A549 treated with AZD2906 at 1 μM for 4 hours (cell line): ENCODE data around the gene CLCN1. TPM values are rescaled to one million over a fixed set of nuclear protein-coding genes. Genes with fewer than 3 reads are reported as not detected.

ENCODE experiments used
- total RNA-seq: library from RNA; stranded (reverse); fragments of 200-300 nt; extraction: Qiagen RNA extraction; gene quantifications from 5 replicates; pipeline ENCODE4 v1.2.3, GENCODE V29; 2022

Gene CLCN1
- total RNA-seq: 0.02 to 0.08 TPM (median 0.03 TPM) in 4 of 5 replicates, not detected in the other

DNA sequence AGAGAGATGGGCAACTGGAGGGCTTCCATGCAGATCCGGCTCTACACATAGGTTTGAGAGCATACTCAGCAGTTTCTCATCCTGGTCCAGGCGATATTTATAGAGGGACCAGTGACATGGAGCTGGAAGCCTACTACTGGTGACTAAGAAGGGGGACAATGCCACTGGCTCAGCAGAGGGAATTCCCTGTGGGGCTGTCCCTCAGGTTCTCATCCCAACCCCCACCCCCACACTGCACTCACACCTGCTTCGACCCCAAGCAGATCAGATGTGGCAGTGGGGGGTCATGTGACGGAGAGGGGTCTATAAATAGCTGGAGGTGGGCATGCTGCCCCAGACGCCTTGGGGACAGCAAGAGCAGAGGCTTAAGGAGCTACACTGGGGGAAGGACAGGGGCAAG is at the start of gene CLCN1:
CLCN1 (plus strand) TSS at position 336 of the 400 bp plus-strand sequence. CDS start 102 bp downstream, outside the sequence.

DNA sequence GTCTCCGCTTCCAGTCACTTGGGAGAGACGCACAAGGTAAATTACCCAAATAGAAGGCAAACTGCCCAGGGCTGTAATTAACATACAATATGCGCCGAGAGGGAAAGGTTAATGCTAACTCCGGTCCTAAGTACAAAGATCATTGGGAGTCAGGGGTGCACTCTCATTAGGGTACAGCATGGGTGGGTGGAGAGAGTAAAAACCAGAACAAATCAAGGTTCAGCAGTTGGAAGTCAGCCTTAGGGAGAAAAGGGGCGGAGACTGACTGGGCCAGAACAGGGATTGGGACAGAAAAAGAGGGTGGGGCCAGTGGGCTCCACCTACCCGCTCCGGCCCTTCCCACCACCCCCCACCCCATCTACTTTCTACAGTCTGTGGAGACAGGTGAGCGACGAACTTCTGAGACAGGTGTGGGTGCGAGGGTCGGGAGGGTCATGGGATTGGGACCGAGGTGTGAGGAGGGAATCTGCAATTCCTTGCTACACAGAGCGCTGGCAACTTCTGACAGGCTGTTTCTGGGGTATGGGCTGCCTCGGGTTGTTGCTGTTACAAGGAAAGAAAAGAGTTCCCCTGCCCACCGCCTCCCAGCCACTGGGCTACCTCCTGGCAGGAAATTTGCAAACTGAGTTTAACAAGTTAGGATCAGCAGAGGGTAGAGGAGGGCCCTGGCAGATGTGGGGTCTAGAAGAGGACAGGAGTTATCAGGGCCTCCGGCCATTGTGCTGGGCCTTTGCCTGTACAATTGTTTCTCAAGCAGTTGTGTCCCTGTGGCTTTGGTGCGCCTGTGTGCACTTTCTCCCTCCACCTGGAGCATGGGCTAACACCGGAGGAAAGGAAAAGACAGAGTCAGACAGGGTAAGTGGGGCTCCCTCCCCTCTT is 31.1 kb upstream of the CLCN1 start, which contains the start of gene TMEM139:
TMEM139 (plus strand) TSS at position 368 of the 879 bp plus-strand sequence. CDS start 1,000 bp downstream, outside the sequence.

DNA sequence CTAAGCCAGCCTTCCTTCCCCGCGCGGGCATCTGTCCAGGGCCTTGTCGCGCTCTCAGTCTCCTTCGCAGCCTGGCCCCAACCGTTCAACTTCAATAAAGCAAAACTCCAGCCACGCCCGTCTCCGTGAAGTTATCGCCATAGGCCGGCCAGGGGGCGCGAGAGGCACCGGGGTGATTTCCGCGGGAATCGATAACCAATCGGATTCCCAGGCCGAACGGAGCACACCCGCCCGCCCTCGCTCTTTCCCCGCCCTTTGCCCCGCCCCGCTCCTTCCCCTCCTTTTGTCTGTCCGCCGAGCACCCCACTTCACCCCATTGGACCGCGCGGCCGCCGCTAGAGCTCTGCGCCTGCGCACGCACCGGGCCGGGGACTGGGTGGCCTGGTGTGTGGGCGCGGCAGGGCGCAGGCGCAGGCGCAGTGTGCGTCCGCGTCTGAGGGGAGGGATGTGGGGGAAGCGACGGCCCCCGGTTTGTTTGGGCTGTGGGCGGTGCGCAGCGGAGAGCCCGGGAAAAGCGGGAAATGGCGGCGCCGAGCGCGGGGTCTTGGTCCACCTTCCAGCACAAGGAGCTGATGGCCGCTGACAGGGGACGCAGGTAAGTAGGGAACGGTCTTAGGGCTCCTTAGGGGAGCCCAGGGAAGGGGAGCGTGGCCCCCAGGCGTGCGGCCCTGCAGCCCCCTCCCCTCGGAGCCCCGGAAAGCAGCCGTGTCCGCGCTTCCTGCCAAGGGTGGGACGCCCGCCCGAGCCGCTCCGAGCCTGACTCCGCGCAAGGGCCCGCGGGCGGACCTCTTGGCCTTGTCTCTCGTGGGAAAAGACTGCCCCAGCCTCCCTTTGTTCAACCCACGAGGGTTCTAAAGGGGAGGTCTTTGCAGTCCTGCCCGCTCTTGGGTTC is 27.7 kb upstream of the CLCN1 start, which contains the start of gene CASP2:
CASP2 (plus strand) TSS at position 417 of the 892 bp plus-strand sequence; CDS start at position 522, 105 bp downstream.

DNA sequence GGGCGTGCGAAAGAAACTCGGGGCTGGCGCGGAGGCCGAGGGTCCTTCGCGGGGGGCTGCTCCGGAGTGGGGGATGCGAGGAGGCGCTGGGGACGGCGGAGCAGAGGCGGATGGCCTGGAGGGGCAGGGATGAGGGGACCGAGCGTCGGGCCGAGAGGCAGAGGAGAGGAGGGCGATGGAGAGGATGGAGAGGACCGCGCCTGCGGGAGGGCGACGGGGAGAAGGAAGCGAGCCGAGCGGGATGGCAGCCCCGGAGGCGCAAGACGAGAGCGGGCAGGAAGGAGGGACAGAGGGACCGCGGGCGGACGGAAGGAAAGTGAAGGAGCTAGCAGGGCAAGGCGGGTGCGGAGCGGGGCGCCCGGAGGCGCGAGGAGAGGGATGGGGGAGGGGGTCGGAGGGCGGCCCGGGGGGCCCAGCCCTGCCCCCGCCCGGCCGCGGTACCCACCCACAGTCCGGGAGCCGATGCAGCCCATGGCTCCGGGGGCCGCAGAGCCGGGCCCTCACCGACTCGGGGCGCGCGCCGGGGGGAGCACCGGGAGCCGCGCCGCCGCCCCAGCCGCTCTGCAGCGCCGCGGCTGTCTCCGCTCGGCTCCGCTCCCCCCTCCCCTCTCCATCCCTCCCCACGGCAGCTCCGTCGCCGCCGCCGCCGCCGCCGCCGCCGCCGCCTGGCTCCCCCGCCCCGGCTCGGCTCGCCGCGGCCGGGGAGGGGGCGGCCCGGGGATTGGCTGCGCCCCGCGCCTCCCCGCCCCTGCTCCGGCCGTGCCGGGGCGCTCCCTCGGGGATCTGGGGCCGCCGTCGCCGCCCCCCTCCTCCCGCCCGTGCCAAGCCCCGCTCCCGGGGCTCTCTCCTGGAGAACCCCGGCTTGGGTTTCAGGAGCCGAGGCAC is 46.5 kb downstream of the CLCN1 start, which contains the start of gene FAM131B:
FAM131B (minus strand) TSS at position 583 of the 885 bp plus-strand sequence; CDS start at position 473, 110 bp downstream.

GRCh38 chr7:143380646-143381426 is 64.9 kb downstream of the CLCN1 start, which contains the start of gene ZYX:
ZYX (plus strand) TSS chr7:143381345; CDS start chr7:143381572, 227 bp downstream.

Other genes starting within 250 kb of the CLCN1 start
- 0.16 to 0.41 TPM (median 0.29 TPM) in 3 of 5 replicates, not detected in the others for gene PIP, start 184.0 kb upstream of the CLCN1 start, total RNA-seq
- gene TAS2R39, start 132.7 kb upstream of the CLCN1 start, total RNA-seq: not detected in 5 replicates
- gene TAS2R40, start 94.1 kb upstream of the CLCN1 start, total RNA-seq: not detected in 5 replicates
- gene GSTK1, start 52.7 kb upstream of the CLCN1 start, total RNA-seq: 106 to 121 TPM (median 118 TPM) in 5 replicates
- gene TMEM139, start 31.2 kb upstream of the CLCN1 start, total RNA-seq: 0.66 to 1.2 TPM (median 1.2 TPM) in 5 replicates
- gene CASP2, start 27.8 kb upstream of the CLCN1 start, total RNA-seq: 17.4 to 23.3 TPM (median 19.3 TPM) in 5 replicates
- gene FAM131B, start 46.6 kb downstream of the CLCN1 start, total RNA-seq: 0.28 to 0.40 TPM (median 0.37 TPM) in 5 replicates
- gene ZYX, start 65.2 kb downstream of the CLCN1 start, total RNA-seq: 162 to 216 TPM (median 196 TPM) in 5 replicates
- gene EPHA1, start 92.7 kb downstream of the CLCN1 start, total RNA-seq: 0.05 TPM in 1 of 5 replicates, not detected in the others
- not detected in 5 replicates for gene TAS2R60, start 127.3 kb downstream of the CLCN1 start, total RNA-seq
- not detected in 5 replicates for gene TAS2R41, start 161.8 kb downstream of the CLCN1 start, total RNA-seq